HEK293 (cell line): Measurements from ENCODE around the gene NKD2.

Experiments used
- CTCF ChIA-PET: fragments of 350-600 bp; formaldehyde crosslinking; extraction: SDS; loops from one replicate; lab custom pipeline; 2021; ENCODE audit warnings: antibody characterized with exemption; lab: Yijun Ruan, JAX
- POLR2A ChIA-PET: fragments of 300-600 bp; formaldehyde crosslinking; extraction: SDS; loops from one replicate; lab custom pipeline; 2020; ENCODE audit warnings: antibody characterized with exemption, inconsistent platforms; lab: Yijun Ruan, JAX
- H3K27ac ChIP-seq: fragments of 200-500 bp; sonication (Bioruptor generic); 2 replicates; pipeline ENCODE4 v1.5.1; 2014; ENCODE audit warnings: low read depth, low read length, control low read depth, inconsistent platforms; ENCODE audit errors: extremely low read depth
- H3K36me3 ChIP-seq, 2 experiments: fragments of 200-500 bp in 1 of 2; sonication (Bioruptor generic) in 1 of 2; 1 replicate in 1 of 2; 2 replicates in 1 of 2; pipeline ENCODE4 v1.5.1; 2014 to 2017; ENCODE audit warnings: inconsistent platforms in 2 of 2, low read length in 2 of 2; ENCODE audit not compliant: control insufficient read depth in 2 of 2, insufficient read depth in 1 of 2
- H3K4me1 ChIP-seq: fragments of 200-500 bp; sonication (Bioruptor generic); 2 replicates; pipeline ENCODE4 v1.5.1; 2014; ENCODE audit warnings: mild to moderate bottlenecking, low read length, inconsistent platforms; ENCODE audit not compliant: control insufficient read depth, insufficient read depth
- H3K4me3 ChIP-seq: 2 replicates; pipeline ENCODE4 v1.5.1; 2011; ENCODE audit warnings: low read depth, mild to moderate bottlenecking, control low read depth, low read length, moderate library complexity
- H3K9me3 ChIP-seq: fragments of 200-500 bp; sonication (Bioruptor generic); 2 replicates; pipeline ENCODE4 v1.5.1; 2014; ENCODE audit warnings: low read depth, low read length, inconsistent platforms; ENCODE audit not compliant: control insufficient read depth, insufficient read depth
- BCL11B ChIP-seq: fragments of 450-650 bp; formaldehyde crosslinking; IDR thresholded peaks from 2 replicates; pipeline ENCODE4 v1.5.1; 2016; ENCODE audit warnings: low read depth, missing biosample characterization, missing genetic modification characterization
- GLIS2 ChIP-seq: fragments of 450-650 bp; formaldehyde crosslinking; IDR thresholded peaks from 2 replicates; pipeline ENCODE4 v1.5.1; 2016; ENCODE audit warnings: missing biosample characterization, missing genetic modification characterization
- KLF17 ChIP-seq: fragments of 450-650 bp; formaldehyde crosslinking; IDR thresholded peaks from 2 replicates; pipeline ENCODE4 v1.5.1; 2016; ENCODE audit warnings: missing biosample characterization, missing genetic modification characterization
- PATZ1 ChIP-seq: fragments of 450-650 bp; formaldehyde crosslinking; IDR thresholded peaks from 2 replicates; pipeline ENCODE4 v1.5.1; 2016; ENCODE audit warnings: missing biosample characterization, missing genetic modification characterization
- PRDM2 ChIP-seq: fragments of 450-650 bp; formaldehyde crosslinking; IDR thresholded peaks from 2 replicates; pipeline ENCODE4 v1.5.1; 2016; ENCODE audit warnings: missing biosample characterization, missing genetic modification characterization, borderline replicate concordance
- SCRT2 ChIP-seq: fragments of 450-650 bp; formaldehyde crosslinking; IDR thresholded peaks from 2 replicates; pipeline ENCODE4 v1.5.1; 2016; ENCODE audit warnings: missing biosample characterization, missing genetic modification characterization
- ZBTB26 ChIP-seq: fragments of 450-650 bp; formaldehyde crosslinking; optimal IDR thresholded peaks from 2 replicates; pipeline ENCODE3; 2016; ENCODE audit warnings: missing biosample characterization, mild to moderate bottlenecking, missing genetic modification characterization
- ZNF248 ChIP-seq: fragments of 450-650 bp; formaldehyde crosslinking; IDR thresholded peaks from 2 replicates; pipeline ENCODE4 v1.5.1; 2017; ENCODE audit warnings: missing biosample characterization, missing genetic modification characterization
- ZNF26 ChIP-seq: fragments of 450-650 bp; formaldehyde crosslinking; IDR thresholded peaks from 2 replicates; pipeline ENCODE4 v1.5.1; 2016; ENCODE audit warnings: missing biosample characterization, missing genetic modification characterization
- ZNF280C ChIP-seq: fragments of 450-650 bp; formaldehyde crosslinking; IDR thresholded peaks from 2 replicates; pipeline ENCODE4 v1.5.1; 2016; ENCODE audit warnings: missing biosample characterization, missing genetic modification characterization
- ZNF473 ChIP-seq: fragments of 450-650 bp; formaldehyde crosslinking; IDR thresholded peaks from 2 replicates; pipeline ENCODE4 v1.5.1; 2017; ENCODE audit warnings: missing biosample characterization, missing genetic modification characterization

The NKD2 gene

GRCh38 chr5:1026700-1027621, 18.4 kb downstream of the NKD2 start (continued):
- no peak for TF ChIP-seq ZNF280C (tag by site-specific recombination)
- no peak for TF ChIP-seq ZBTB26 (tag by site-specific recombination)

- no peaks in the 10 kb centered on the region for H3K36me3 ChIP-seq
- ChIA-PET POLR2A (no interaction called here), CTCF (interaction anchor here (0.6 to 1.8 kb wide), 3 partner anchors 18 to 872 kb away, joined by 3 to 6 read pairs (median 4); no protein-coding TSS in a partner anchor)
- TF ChIP-seq ZNF473 (tag by site-specific recombination) (no peak), SCRT2 (tag by site-specific recombination) (peak; percentile 31; the same call in 1 of the 2 replicates)
- H3K27ac ChIP-seq = no peak overlapping the region
- H3K9me3 ChIP-seq = no peaks in the 10 kb centered on the region
- H3K4me1 ChIP-seq = no peaks in the 10 kb centered on the region
- no peak overlapping the region for H3K4me3 ChIP-seq
These were observed 19.2 kb downstream of the NKD2 start for GRCh38 chr5:1027631-1028441.

GRCh38 chr5:1028481-1029281, 20.1 kb downstream of the NKD2 start:
- no peak overlapping the region for H3K4me3 ChIP-seq
- H3K4me1 ChIP-seq = no peaks in the 10 kb centered on the region
- H3K27ac ChIP-seq = no peak overlapping the region
- no peaks in the 10 kb centered on the region for H3K9me3 ChIP-seq
- ChIA-PET CTCF (interaction anchor here (0.6 to 1.8 kb wide), 3 partner anchors 19 to 139 kb away, joined by 3 to 6 read pairs (median 4); no protein-coding TSS in a partner anchor), POLR2A (no interaction called here)
- H3K36me3 ChIP-seq = no peaks in the 10 kb centered on the region
- no peak for TF ChIP-seq ZNF26 (tag by site-specific recombination)
- TF ChIP-seq PATZ1 = 0 out of 2 replicates have a peak, but pooled peaks have one; percentile 21
- no peak for TF ChIP-seq ZNF248
- no peak for TF ChIP-seq BCL11B (tag by site-specific recombination)
- peak; percentile 47; the same call in 1 of the 2 replicates for TF ChIP-seq KLF17 (tag by site-specific recombination)
- TF ChIP-seq GLIS2 (tag by site-specific recombination) = peak; percentile 58
- TF ChIP-seq PRDM2 (tag by site-specific recombination) = no peak
